Iris pigment epithelial cell (primary cell): ENCODE measurements around the gene CHMP1A.
"Not testable (repeated sequence)": the region's sequence is repeated elsewhere in the genome, so short reads cannot be mapped to it uniquely, and the experiment has no call there.

Experiments used
- DNase-seq: peaks from one replicate; pipeline ENCODE4 v3.0.0-alpha.2; 2011; ENCODE audit warnings: low read depth

Gene CHMP1A

GRCh38 chr16:89658221-89658879 lies 842 bp upstream of the CHMP1A start:
- DNase-seq: no peak

GRCh38 chr16:89656435-89657121 lies 930 bp downstream of the CHMP1A start:
- no peak for DNase-seq

GRCh38 chr16:89655062-89655643 lies 2.4 kb downstream of the CHMP1A start:
- DNase-seq: no peak

- DNase-seq: no peak
Observed at GRCh38 chr16:89653656-89654295, 3.7 kb downstream of the CHMP1A start.

GRCh38 chr16:89651584-89651983 lies 5.9 kb downstream of the CHMP1A start:
- no peak for DNase-seq

- DNase-seq: no peak
Observed at GRCh38 chr16:89646906-89647305, 10.6 kb downstream of the CHMP1A start.

GRCh38 chr16:89646270-89646669 lies 11.2 kb downstream of the CHMP1A start:
- no peak for DNase-seq

GRCh38 chr16:89645122-89645521 lies 12.4 kb downstream of the CHMP1A start:
- no peak for DNase-seq

GRCh38 chr16:89643769-89644300 lies 13.7 kb downstream of the CHMP1A start:
- no peak for DNase-seq

GRCh38 chr16:89642574-89642973 lies 14.9 kb downstream of the CHMP1A start:
- no peak for DNase-seq

- DNase-seq: no peak
Observed at GRCh38 chr16:89641458-89642119, 15.9 kb downstream of the CHMP1A start.

- no peak for DNase-seq
Observed at GRCh38 chr16:89639385-89639784, 18.1 kb downstream of the CHMP1A start.

GRCh38 chr16:89638455-89638854 lies 19.1 kb downstream of the CHMP1A start:
- no peak for DNase-seq

- DNase-seq: no peak
Observed at GRCh38 chr16:89637379-89637778, 20.1 kb downstream of the CHMP1A start.

- no peak for DNase-seq
Observed at GRCh38 chr16:89636663-89637062, 20.8 kb downstream of the CHMP1A start.

GRCh38 chr16:89634463-89635385 lies 22.8 kb downstream of the CHMP1A start:
- not testable (repeated sequence) for DNase-seq

GRCh38 chr16:89633064-89633631 lies 24.4 kb downstream of the CHMP1A start:
- DNase-seq: peak; percentile 43

GRCh38 chr16:89629827-89630610 lies 27.5 kb downstream of the CHMP1A start:
- DNase-seq: no peak

- no peak for DNase-seq
Observed at GRCh38 chr16:89624777-89625761, 32.4 kb downstream of the CHMP1A start.
